GM21447 (cell line): Measurements from ENCODE around the gene PHF20.
"Not testable (repeated sequence)": the region's sequence is repeated elsewhere in the genome, so short reads cannot be mapped to it uniquely, and the experiment has no call there.

Experiments
- ATAC-seq: cut with Tn5 transposase; IDR thresholded peaks from one replicate; pipeline ENCODE4 v1.9.1; 2021; ENCODE audit not compliant: unreplicated experiment

Gene PHF20

DNA sequence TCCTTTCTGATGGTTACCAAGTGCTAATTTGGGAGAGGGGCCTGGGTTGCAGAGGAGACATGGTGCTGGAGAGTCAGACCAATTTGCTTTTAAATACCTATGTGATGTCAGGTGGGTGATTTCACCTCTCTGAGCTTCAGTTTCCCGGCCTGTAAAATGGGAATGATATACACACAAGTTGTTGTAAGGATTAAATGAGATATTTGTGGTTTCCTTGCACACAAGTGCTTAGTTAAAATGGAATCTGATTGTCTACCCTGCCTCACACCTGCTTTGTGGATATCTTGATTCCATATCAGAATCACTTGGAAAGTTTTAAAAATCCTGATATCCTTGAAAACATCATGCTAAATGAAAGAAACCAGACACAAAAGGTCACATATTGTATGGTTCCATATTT is 138.0 kb downstream of the PHF20 start:
- ATAC-seq = no peak

DNA sequence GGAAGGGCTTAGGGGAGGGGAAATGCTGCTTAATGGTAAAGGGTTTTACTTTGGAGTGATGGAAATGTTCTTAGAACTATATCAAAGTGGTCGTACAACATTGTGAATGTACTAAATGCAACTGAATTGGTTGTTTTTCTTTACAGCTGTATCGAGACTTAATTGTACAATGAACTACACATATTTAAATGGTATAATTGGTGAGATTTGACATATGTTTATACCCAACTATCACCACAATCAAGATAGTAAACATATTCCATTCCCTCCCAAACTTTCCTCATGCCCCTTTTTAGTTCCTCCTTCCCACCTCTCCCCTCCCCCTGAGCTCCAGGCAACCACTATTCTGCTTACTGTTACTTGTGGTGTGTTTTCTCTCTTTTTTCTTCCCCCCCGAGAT is 138.4 kb downstream of the PHF20 start:
- no peak for ATAC-seq

DNA sequence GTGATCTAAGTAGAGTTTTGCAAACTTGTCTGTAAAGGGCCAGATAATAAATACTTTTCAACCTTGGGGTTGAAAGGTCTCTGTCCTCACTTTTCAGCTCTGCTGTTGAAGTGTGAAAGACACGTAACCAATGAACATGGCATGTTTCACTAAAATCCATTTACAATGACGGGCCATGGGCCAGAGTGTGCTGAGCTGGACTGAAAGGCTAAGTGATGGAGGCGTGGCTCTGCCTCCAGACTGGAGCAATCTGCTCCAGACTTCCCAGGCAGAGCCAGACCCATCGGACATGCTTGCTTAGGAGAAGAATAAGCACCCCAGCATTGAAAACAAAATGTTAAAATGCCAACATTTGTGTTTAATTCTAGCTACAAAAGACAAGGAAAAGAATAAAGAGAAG is 141.1 kb downstream of the PHF20 start:
- ATAC-seq = no peak

DNA sequence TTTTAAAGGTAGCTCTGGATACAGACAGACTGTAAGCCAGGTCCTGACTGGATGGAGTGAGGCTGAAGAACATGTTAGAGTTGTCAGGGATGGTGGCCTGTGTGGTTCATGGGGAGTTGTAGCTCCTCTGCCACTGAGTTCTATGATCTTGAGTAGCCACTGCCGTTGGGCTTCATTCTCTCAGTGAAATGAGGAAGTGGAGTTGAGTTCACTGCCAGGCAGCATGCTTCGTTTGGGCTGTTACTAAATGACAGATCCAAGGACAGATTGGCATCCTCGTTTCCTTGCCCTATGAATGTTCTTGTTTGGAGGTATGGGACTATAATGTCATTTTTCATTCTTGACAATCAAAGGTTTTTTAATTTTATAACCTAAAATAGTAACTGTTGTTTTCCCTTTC is 145.3 kb downstream of the PHF20 start:
- ATAC-seq = no peak

DNA sequence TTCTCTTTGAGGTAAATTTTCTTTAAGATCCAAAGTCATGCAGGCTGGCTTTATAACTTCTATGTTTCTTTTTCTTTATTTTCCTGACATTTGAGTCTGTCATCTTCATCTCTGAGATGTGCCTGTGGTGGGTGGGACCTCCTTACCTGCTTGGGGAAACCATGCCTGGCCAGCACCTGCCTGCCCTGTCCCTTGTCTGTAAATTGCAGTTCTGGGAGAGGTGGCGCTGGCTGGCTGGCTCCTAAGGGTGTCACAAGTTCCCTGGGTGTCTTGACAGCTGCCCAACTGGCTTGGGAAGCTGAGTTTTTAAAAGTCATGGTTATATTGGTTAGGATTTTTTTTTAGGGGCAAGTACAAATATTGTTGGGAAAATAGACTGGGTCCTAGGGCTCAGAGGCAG is 146.2 kb downstream of the PHF20 start:
- ATAC-seq = no peak

DNA sequence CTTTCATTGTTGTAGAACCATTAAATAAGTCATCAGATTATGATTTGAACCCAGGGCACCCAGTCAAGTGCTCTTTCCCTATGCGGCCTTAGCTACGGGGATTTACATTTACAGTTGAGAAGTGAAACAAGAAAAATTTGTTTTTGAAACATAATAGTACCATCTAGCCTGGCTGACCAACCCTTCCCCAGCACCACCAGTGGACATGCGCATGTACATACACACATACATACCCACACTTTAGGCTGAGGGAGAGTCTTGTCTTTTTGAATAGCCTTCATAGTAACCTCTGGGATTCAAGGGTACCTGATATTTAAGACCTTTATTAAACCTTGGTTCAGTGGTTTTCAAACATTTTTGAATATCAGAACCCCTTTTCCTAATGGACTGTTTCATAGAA is 148.7 kb downstream of the PHF20 start:
- ATAC-seq = no peak

DNA sequence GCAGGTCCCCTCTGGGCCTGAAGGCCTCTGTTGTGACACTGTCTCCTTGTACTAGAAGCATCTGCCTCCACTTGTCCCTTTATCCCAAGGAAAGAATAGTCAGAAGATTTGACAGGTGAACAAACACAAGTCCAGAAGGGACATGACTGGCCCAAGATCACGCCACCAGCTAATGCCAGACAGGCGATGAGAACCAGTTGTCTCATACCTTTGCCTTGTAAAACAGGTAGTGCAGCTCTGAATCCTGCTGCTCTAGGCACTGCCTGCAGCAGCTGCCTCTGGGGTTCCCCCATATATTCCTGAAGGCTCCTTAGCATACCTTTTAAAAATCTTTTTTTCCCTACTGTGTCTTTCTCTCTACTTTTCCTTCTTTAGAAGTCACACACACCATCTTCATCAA is 157.5 kb downstream of the PHF20 start:
- no peak for ATAC-seq

DNA sequence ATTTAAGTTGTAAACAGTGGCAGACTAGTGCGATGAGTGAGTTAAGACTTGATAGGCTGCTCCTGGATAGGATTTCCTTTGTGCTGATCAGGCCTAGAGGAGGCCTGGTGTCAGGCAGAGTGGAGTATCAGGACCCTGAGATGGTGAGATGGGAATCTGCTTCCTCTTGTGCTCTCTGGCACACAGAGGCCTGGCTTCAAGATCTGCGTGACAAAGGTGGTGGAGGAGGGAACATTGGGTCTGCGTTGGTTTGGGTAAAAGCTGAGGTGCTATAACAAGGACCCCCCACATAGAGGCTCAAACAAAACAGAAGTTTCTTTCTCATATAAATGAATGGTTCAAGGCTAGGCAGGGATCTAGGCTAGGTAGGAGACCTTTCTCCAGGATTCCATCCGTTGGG is 162.2 kb downstream of the PHF20 start:
- ATAC-seq = no peak

DNA sequence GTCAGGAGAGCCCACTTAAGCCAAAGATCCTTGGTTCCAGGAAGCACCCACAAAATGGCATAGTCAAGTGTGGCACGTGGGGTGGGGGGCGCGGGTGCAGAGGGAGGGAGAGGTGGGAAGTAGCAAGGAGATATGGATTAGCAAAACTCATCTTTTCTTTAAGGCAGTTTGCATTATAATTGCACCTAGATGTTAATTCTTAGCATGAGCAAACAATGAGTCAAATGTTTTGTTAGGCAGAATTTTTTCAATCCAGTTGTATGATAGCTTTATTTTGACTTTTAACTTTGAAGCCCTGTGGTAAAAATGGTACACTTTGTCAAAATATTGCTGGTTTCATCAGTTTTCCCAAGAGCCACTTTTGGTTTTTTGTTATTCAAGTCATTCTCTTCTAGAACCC is 167.4 kb downstream of the PHF20 start:
- no peak for ATAC-seq

DNA sequence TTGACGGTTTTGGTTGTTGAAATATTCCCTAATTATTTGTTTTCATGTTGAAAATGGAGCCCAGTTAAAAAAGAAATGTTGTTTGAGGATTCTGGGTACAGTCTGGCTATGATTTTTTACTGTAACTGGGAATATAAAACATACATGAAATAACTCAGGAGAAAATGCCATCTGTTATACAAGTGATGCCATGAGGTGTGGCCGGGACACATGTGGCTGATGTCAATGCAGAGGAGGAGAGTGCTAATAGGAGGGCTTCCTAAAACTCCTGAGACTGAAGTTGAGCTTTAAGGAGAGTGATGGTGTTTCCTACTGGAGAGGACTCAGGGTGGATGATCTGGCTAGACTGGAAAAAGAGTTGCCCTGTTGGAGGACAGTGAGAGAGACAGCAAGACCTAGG is 169.8 kb downstream of the PHF20 start:
- ATAC-seq = no peak

DNA sequence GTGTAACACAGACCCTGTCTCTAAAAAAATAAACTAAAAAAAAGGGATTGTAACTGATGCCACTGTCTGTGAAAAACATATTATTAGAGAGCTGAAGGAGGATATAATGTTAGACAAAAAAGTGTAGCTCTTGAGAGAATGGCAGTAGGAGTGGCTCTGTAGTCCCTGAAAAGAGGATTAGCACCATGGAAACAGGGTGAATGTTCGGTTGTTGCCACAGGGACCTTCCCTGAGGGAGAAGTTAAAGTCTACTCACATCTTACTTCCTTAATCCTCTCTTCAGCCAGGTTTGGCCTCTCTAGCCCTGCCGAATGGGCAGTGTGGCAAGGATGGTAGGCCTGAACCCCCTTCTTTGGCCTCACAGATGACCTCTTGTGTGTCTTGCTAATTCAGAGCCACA is 170.4 kb downstream of the PHF20 start:
- no peak for ATAC-seq

DNA sequence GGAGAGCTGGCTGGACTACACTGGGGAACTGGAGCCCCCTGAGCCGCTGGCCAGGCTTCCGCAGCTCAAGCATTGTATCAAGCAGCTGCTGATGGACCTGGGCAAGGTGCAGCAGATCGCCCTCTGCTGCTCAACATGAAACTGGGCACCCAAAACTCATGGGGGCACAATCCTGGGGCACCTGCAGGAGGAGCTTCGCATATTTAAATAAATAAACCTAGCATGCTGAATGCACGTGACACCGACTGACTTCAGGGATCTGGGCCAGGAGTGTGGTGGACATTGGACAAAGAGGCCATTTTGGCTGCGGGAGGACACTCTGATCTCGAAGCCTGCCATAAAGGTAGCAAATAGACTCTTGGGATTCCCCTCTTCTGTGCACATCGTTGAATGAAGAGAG is 175.7 kb downstream of the PHF20 start:
- no peak for ATAC-seq

DNA sequence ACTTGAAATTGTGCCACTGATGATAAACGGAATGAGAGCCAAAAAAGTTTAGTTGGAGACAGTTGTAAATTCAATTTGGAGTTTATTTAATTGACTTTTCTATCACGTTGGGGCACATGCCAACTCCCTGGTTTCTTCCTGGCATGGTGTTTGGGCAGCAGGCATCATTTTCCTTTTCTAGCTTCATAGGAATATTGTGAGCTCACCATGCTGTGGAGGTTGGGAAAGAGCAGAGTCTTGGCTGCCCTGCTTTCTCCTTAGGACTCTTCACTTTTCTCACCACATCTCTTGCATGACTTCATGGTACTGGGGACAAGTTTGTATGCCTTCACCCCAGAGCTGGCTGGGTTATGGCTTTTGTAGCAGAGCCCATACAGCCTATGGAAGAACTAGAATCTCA is 176.1 kb downstream of the PHF20 start:
- no peak for ATAC-seq

DNA sequence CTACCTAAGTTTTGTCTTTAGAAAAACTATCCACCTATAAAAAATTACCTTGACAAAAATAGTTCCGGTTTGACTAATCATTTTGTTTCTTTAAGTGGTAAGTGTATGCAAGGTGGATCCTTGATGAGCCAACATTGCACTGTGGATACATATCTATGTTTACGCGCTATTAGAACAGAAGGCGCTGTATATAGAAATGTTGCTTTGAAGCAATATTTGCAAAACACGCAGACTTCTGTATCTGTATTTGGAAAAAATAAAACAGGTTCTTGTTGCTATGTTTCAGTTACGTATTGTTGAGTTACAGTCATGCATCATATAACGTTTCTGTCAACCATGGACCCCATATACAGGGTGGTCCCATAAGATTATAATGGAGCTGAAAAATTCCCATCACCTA is 178.3 kb downstream of the PHF20 start:
- no peak for ATAC-seq

DNA sequence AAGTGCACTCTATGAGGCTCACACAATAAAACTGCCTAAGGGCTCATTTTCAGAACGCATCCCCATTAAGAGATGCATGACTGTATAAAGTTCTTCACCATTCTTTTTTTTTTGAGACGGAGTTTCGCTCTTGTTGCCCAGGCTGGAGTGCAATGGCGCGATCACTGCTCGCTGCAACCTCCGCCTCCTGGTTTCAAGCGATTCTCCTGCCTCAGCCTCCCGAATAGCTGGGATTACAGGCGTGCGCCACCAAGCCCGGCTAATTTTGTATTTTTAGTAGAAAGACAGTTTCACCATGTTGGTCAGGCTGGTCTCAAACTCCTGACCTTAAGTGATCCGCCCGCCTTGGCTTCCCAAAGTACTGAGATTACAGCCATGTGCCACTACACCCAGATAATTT is 180.3 kb downstream of the PHF20 start:
- not testable (repeated sequence) for ATAC-seq

DNA sequence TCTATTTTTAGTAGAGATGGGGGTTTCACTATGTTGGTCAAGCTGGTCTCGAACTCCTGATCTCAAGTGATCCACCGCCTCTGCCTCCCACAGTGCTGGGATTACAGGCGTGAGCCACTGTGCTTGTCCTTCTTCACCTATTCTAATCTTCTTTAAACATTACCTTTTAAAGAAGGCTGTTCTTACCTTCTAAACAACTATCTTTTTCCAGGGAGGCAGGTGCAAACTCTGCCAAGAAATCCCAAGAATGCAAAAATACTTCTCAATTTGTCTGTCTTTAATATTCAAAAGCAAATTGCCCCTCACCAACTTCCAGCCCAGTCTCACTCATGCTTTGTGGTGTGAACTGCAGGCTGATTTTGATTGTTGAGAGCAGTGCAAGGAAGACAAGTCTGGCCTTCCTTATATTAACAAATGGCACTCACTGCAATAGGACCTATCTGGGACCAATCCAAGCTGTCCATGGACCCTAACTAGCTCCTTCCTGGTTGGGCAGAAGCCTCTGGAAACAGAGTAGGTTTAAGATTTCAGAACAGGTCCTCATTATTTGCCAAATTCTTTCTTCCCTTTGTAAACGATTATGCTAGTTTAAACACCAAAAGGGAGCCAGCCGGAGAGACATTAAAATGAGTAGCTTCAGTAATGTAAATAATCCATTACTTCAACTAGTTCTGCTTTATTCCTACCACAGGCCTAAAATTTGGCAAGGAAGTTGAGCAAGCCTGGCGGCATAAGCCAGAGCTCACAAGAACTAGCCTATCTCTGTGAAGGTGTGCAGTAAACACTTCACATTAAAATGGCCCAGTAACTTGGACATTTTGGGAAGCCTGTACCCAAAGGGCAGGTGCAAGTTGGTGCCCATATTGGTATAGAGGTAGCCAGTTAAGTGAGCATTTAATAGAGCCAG is 180.9 kb downstream of the PHF20 start:
- no peak for ATAC-seq

DNA sequence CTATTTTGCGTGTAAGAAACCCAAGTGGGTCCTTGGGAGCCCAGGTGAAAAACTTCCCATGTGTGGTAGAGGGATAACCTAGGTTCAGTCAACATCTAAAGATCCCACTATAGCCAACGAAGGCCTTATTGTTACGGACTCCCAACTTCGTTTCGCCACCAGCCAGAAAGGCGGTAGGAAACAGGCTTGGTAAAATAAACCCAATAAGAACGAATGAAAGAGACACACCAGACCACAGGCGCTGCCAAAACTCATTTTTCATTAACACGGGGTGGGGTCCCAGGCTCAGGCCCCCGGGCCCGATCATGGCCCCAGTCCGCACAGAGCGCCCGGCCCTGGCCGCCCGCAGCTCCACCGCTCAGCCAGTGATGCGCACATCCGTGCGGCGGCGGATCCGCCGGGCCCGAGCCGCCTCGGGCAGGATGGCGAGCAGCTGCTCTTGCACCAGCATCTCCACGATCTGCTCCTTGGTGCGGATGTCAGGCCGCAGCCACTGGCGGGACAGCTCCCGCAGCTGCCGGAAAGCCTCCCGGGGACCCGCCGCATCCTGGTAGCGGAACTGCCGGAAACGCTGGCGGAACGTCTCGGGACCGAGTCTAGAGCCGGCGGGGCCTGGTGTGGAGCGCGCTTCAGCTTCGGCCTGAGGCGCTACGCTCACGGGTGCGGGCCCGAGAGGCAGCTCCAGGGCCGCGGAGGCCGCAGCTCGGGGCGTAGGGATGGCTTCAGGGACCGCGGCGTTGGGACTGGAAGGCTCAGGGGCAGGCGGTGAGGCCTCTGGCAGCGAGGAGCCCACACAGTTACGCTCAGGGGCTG is 181.8 kb downstream of the PHF20 start:
- ATAC-seq = peak; percentile 21

DNA sequence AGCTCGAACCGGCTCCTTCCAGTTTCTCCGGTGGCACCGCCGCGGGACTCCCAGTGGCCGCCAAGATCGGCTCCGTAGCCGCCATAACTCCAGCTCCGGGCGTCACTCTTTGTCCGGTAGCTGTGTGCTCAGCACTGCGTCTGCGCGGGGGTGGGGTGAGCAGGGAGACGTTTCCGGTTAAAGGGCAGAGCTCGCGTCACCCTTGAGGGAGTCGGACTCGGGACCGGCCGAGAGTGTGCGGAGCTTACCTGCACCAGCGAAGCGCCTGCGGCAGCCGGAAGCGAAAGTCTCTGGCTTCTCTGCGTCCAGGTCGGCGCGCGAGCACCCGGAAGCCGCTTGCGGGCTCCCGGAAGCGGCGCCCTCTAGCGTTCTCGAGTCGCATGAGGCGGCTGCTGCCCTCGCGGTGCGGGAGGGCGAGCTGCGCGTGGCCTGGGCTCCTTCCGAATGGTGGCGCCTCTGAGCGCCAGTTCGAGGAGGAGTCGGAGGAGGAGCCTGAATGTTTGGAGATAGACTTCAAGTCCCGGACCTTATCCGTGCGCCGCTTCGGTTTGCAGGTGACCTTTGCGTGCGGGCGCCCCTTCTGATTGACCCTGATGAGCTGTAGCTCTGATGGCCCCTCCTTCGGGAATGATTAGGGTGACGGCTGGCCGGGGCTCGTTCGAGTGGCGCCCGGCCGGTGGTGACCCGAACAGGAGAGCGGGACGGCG is 182.5 kb downstream of the PHF20 start, which contains the start of gene SCAND1:
SCAND1 (minus strand) TSS at position 303 of the 707 bp plus-strand sequence; CDS start at position 85, 218 bp downstream.
- peak; percentile 88 for ATAC-seq

DNA sequence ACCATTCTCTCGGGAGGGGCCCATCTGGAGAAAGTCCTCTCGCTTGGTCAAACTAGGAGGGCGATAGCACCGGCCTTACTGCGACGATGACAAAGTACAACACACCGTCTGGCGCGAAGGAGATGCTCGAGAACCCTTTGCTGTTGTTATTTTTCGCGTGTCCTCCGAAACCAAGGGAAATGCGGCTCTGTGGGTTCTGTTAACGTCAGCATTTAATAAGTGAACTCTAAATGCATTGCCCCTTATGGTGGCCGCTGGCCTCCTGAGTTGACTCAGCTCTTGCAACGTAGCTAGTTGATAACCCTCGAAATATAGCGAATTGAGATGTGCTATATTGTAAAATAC is 183.1 kb downstream of the PHF20 start:
- ATAC-seq = no peak

DNA sequence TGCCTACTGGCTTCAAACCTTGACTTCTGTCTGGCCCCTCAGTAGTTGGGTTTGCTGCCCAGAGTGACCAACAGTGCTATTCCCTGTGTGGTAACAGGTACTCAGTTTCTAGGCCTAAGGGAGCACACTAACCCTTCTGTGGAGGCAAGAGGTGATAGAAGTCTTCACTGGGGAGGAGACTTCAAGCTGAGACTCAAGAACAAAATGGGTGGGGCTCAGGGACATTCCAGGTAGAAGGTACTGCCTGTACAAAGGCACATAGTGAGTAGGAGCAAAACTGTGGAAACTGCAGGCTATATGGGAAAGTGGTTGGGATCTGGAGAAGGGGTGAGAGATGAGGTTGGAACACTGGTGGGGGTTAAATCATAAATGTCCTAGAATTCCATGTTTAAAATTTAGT is 184.8 kb downstream of the PHF20 start:
- ATAC-seq = no peak

DNA sequence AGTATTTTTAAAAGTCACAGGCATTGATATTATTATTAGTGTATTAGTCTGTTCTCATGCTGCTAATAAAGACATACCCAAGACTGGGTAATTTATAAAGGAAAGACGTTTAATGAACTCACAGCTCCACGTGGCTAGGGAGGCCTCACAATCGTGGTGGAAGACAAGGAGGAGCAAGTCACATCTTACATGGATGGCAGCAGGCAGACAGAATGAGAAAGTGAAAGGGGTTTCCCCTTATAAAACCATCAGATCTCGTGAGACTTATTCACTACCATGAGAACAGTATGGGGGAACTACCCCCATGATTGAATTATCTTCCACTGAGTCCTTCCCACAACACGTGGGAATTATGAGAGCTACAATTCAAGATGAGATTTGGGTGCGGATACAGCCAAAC is 187.5 kb downstream of the PHF20 start:
- not testable (repeated sequence) for ATAC-seq

DNA sequence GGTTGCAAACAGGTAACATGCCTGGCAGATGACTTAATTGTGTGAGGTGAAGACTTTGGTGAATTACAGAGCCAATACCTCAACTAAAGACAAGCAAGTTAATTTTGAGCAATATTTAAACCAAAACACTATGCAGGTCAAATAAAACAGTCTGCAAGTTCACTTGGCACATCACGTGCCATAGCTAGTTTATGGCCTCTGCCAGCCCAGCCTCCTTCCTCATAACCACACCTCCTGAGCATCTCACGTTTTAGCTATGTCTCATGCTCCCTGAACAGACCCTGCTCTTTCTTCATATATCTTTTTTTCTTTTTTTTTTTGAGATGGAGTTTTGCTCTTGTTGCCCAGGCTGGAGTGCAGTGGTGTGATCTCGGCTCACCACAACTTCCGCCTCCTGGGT is 192.1 kb downstream of the PHF20 start:
- ATAC-seq = no peak
